K562 (cell line): ENCODE measurements around the gene TULP4.

Experiments used
- CREB1 ChIP-seq, 2 experiments: sonication (generic) in 1 of 2; formaldehyde crosslinking in 1 of 2; IDR thresholded peaks; 2 replicates each; pipeline versions ENCODE4 v1.6.1 to v1.8.0; 2012 to 2022; ENCODE audit warnings: inconsistent platforms in 1 of 2, mild to moderate bottlenecking in 1 of 2, missing genetic modification reagents in 1 of 2, moderate library complexity in 1 of 2
- CREM ChIP-seq: IDR thresholded peaks from 2 replicates; pipeline ENCODE4 v1.6.1; 2014; ENCODE audit warnings: antibody characterized with exemption, low read depth
- CTCF ChIP-seq, 3 experiments: IDR thresholded peaks in 2 of 3; conservative IDR thresholded peaks in 1 of 3; 2 replicates each; pipeline ENCODE4 v1.5.1; 2011 to 2012; ENCODE audit warnings: low read length in 3 of 3, mild to moderate bottlenecking in 3 of 3, control low read depth in 2 of 3, improper control_type of control experiment in 1 of 3, inconsistent platforms in 1 of 3, low read depth in 1 of 3, mixed read lengths in 1 of 3, moderate library complexity in 1 of 3; ENCODE audit not compliant: insufficient read depth in 2 of 3
- JUNB ChIP-seq: fragments of 450-650 bp; formaldehyde crosslinking; conservative IDR thresholded peaks from 2 replicates; pipeline ENCODE4 v1.4.0; 2020; ENCODE audit warnings: mild to moderate bottlenecking
- KDM2B ChIP-seq: fragments of 250-450 bp; sonication (Bioruptor Pico); IDR thresholded peaks from 2 replicates; pipeline ENCODE4 v1.8.0; 2021; ENCODE audit warnings: mild to moderate bottlenecking, moderate library complexity
- KLF13 ChIP-seq: fragments of 450-650 bp; IDR thresholded peaks from 2 replicates; pipeline ENCODE4 v1.6.1; 2016; ENCODE audit warnings: missing genetic modification characterization, low read depth, mild to moderate bottlenecking, missing compliant biosample characterization, moderate library complexity, borderline replicate concordance
- NBN ChIP-seq: fragments of 450-650 bp; IDR thresholded peaks from 2 replicates; pipeline ENCODE4 v1.6.1; 2016; ENCODE audit warnings: low read depth, mild to moderate bottlenecking
- NFYB ChIP-seq: IDR thresholded peaks from 2 replicates; pipeline ENCODE4 v1.6.1; 2011; ENCODE audit warnings: mild to moderate bottlenecking, moderate library complexity; ENCODE audit not compliant: insufficient read length; ENCODE audit errors: extremely low read depth
- SP2 ChIP-seq: IDR thresholded peaks from 2 replicates; pipeline ENCODE4 v1.6.1; 2011; ENCODE audit warnings: mild to moderate bottlenecking, low read depth, low read length, moderate library complexity; ENCODE audit not compliant: poor library complexity, severe bottlenecking; ENCODE audit errors: extremely low read depth
- SREBF2 ChIP-seq: sonication (generic); formaldehyde crosslinking; IDR thresholded peaks from 2 replicates; pipeline ENCODE4 v1.4.0; 2020; ENCODE audit warnings: mild to moderate bottlenecking, missing genetic modification reagents

- TF ChIP-seq CTCF (IDR thresholded peaks at IDR 0.05 in 2 of 3, conservative IDR thresholded peaks at IDR 0.05 in 1 of 3; ENCODE audit: insufficient read depth in 2 of 3, low read depth in 1 of 3, low read length in 3 of 3) (no peak), SREBF2 (CRISPR knock-in tag) (no peak), SP2 (no peak), JUNB (CRISPR knock-in tag) (no peak), KDM2B (CRISPR knock-in tag) (no peak), CREB1 (IDR thresholded peaks at IDR 0.05) (no peak), CREB1 (CRISPR knock-in tag; IDR thresholded peaks at IDR 0.05) (no peak), KLF13 (tag) (no peak), NFYB (no peak), NBN (no peak), CREM (no peak)
Observed at GRCh38 chr6:158487495-158487894, 175.2 kb downstream of the TULP4 start.
